ENCODE data around the gene GPS2.

The GPS2 gene

DNA sequence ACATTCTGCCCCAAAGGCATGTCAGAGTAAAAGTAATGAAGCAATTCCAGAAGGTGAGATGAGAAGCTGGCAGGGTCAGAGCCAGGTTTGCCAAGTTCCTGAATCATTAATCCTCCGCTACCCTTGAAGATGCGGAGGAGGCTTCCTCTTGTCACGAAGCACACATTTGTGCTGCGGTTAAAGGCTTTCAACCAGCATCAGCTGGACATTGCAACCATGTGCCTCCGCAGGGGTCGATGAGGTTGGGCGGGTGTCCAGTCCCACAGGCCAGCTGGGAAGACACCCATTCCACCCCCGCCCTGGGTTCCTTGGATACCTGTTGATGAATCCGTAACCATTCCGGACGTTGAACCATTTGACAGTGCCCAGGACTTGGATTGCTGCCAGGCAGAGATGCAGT, 22.0 kb downstream of the GPS2 start:
- DNase-seq (ENCODE audit: low read depth), result no peak

DNA sequence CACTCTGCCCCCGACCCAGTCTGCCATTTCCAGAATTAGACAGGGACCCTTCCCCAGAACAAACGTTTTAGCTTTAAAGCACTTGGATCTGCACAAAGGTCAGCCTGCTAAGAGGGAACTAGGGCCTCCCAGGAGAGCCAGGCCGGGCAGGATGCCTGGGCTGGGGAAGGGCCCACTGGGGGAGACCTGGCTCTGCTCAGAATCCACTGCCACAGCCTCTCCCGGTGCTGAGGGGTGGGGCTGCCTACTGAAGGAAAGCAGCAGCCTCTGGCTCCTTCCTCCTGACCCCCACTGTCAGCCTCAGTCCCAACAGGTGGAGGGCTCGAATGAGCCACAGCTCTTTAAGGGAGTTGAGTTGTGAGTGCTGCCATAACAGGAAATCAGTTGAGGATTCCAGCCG, 22.4 kb downstream of the GPS2 start:
- DNase-seq (ENCODE audit: low read depth), result no peak

DNA sequence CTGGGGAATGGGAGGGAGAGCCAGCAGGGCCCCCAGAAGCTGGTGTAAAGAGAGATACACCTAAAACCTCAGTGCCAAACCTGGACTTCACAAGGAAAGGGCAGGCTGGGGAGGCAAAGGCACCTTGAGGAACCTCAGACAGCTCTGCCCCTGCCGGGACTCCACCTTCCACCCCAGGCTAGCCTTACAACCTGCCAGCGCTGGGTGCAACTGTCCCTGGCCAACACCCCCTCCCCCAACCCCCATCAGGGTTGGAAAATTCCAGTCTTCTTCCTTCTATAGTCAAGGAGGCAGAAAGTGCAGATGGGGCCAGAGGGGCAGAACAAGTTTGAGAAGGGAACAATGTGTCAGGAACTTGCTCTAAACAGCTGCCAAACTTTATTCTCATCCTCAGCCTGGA, 23.0 kb downstream of the GPS2 start:
- no peak for DNase-seq (ENCODE audit: low read depth)

DNA sequence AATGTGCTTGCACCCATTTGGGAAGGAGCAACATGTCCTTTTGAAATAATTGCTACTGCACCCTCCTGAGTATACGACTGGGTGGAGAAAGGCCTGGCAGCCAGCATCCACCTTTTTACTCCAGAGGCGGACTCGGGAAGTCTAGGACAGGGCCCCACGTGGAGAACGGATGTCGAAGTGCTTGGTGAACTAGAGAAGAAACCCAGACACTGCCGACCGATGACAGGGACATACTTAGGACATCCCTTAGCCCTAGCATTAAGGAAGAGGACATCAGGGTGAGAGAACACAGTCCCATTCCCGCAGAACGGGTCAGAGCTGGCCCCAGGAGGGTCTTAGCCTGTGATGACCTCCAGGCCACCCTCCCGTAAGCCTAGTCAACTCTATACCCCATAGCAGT, 24.5 kb downstream of the GPS2 start:
- no peak for DNase-seq (ENCODE audit: low read depth)

DNA sequence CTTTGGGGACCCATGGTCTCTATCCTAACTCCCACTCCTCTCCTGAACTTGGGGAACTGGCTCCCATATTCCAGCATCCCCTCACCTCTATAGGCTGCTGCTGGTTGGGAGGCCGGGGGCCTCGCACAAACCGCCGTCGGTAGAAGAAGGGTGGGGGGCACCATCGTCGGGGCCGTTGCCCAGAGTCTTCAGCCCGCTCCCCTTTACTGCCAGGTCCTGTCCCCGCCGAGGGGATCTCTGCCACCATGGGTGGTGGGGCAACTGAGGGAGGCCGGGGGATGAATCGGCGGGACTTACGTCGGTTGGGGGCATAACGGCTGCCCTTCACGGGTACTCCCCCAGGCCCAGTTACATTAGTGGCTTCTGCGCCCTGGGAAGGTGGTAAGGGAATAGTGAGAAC, 25.0 kb downstream of the GPS2 start:
- DNase-seq (ENCODE audit: low read depth), result no peak

DNA sequence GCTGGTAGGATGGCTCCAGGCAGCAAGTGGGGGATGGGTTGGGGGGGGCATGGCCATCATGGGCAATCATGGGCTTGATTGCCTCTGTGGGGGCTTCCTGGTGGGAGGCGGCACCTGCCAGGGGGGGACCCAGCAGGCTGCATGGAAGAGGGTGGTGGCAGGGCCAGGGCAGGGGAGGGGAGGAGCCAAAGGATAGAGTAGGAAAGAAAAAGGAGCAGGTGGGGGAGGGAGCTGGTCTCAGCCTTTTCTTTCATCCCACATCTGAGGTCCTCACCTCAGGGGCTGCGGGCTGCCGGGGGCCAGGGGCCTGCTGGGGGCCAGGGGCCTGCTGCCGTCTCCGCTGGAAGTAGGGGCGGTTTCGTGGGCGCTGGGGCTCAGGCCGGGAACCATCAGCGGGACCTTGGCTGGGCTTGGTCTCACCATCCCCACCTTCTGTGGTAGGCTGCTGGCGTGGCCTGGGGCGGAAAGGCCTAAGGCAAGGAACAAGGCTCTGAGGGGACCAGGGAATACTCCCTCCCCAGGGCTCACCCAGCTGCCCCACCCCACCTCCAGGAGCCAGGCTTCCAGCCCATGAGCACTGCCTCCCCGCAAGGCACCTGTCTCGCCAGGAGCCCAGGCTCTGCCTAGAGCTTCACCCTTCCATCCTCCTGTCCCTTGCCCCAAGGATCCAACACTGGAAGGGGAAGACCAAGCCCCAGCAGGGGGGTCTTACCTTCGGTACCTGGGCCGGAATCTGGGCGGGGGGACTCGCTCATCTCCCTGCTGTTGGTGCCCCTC, 25.7 kb downstream of the GPS2 start:
- DNase-seq (ENCODE audit: low read depth), result no peak

DNA sequence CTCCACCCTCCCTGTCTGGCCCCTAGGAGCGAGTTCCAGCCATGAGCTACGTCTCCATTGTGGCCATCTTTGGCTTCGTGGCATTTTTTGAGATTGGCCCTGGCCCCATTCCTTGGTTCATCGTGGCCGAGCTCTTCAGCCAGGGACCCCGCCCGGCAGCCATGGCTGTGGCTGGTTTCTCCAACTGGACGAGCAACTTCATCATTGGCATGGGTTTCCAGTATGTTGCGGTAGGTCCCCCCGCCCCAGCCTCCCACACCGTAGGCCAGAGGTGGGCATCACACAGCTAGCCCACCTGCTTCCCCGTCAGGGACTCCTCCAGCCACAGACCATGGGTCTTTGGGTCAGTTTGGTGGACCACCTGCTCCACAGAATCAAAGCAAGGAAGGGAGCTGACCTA, 29.5 kb downstream of the GPS2 start:
- DNase-seq (ENCODE audit: low read depth), result no peak

DNA sequence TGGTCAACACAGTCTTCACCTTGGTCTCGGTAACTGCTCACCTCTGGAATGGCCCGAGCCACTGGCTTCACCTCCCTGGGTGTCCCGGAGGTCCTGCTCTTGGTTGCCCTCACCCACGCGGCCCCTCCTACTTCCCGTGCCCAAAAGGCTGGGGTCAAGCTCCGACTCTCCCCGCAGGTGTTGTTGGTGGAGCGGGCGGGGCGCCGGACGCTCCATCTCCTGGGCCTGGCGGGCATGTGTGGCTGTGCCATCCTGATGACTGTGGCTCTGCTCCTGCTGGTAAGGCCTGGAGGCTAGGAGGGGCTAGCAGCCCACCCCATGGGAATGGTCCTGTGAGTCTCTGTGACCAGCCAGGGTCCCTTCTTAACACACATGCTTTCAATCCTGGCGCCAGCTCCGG, 30.2 kb downstream of the GPS2 start:
- no peak for DNase-seq (ENCODE audit: low read depth)

DNA sequence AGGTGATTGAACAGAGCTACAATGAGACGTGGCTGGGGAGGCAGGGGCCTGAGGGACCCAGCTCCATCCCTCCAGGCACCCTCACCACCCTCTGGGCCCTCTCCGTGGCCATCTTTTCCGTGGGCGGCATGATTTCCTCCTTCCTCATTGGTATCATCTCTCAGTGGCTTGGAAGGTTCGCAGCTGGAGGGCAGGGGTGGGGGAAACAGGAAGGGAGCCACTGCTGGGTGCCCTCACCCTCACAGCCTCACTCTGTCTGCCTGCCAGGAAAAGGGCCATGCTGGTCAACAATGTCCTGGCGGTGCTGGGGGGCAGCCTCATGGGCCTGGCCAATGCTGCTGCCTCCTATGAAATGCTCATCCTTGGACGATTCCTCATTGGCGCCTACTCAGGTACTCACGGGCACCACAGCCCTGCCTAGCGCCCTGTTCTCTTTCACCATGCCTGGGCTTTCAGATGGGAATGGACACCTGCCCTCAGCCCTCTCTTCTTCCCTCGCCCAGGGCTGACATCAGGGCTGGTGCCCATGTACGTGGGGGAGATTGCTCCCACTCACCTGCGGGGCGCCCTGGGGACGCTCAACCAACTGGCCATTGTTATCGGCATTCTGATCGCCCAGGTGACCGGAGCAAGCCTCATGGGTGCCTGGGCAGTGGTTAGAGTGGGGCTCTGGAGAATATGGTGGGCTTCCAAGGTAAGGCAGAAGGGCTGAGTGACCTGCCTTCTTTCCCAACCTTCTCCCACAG, 31.5 kb downstream of the GPS2 start:
- DNase-seq (ENCODE audit: low read depth), result no peak

DNA sequence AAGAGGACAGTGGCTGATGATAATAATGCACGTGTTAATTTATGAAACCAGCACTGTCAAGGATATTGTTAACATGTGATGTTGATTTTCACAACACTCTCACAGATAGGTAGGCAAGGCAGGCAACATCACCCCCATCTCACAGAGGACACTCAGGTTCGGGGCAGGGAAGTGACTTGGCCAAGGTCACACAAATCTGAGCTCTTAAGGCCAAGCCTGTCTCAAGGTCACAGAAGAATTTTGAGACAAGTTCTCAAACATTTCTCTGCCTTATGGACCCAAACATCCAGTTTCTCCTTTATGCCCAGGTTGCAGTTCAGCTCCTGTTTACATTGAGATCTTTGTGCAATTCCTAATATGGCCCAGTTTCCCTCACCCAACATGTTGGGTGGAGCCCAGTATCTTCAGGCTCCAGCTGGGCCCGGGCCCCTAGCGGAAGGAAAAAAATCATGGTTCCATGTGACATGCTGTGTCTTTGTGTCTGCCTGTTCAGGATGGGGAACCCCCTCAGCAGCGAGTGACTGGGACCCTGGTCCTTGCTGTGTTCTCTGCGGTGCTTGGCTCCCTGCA, 32.3 kb downstream of the GPS2 start:
- no peak for DNase-seq (ENCODE audit: low read depth)

DNA sequence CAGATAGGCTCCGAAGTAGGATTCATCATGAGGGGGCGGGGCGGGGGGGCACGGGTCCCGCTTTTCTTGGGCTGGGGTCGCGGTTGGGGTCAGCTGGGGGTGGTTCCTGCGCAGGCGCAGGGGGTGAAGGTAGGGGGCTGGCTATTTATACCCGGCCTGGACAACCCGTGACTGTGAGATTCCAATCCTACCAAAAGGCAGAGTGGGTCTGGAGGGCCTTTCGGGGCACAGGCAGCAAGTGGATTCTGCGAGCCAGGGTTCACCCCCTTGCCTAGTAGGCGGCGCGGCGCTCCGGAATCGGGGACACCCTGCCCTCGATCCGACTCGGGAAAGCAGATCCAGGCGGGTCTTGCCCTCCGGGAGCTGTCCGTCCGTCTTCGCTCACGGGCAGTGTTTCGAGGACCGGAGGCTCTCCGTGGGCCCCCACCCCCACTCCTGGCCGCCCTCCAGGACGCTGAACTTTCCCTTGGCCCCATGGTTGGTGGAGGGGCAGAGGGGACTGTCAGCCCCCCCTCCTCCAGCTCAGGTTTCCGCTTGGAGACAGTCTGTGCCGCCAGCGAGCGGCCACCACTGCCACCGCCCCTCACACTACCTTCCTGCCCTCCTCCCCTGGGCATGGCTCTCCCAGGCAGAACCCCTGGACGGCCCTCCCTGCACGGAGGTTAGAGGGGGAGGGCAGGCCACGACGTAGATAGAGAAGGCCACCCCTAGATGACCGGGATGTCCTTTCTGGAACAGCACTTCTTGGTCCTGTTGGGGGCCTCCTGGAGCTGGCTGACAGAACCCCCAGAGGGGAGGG, 33.0 kb downstream of the GPS2 start:
- no peak for DNase-seq (ENCODE audit: low read depth)

DNA sequence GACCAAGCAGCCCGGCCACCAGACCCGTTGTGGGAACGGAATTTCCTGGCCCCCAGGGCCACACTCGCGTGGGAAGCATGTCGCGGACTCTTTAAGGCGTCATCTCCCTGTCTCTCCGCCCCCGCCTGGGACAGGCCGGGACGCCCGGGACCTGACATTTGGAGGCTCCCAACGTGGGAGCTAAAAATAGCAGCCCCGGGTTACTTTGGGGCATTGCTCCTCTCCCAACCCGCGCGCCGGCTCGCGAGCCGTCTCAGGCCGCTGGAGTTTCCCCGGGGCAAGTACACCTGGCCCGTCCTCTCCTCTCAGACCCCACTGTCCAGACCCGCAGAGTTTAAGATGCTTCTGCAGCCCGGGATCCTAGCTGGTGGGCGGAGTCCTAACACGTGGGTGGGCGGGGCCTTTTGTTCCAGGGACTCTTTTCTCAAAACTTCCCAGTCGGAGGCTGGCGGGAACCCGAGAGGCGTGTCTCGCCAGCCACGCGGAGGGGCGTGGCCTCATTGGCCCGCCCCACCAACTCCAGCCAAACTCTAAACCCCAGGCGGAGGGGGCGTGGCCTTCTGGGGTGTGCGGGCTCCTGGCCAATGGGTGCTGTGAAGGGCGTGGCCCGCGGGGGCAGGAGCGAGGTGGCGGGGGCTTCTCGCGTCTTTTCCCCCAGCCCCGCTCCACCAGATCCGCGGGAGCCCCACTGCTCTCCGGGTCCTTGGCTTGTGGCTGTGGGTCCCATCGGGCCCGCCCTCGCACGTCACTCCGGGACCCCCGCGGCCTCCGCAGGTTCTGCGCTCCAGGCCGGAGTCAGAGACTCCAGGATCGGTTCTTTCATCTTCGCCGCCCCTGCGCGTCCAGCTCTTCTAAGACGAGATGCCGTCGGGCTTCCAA, 33.8 kb downstream of the GPS2 start, which contains the start of gene SLC2A4:
Gene SLC2A4 (plus strand): TSS at position 645 of the 879 bp plus-strand sequence. CDS start 217 bp downstream, at position 862.
- DNase-seq (ENCODE audit: low read depth), result peak; percentile 80

DNA sequence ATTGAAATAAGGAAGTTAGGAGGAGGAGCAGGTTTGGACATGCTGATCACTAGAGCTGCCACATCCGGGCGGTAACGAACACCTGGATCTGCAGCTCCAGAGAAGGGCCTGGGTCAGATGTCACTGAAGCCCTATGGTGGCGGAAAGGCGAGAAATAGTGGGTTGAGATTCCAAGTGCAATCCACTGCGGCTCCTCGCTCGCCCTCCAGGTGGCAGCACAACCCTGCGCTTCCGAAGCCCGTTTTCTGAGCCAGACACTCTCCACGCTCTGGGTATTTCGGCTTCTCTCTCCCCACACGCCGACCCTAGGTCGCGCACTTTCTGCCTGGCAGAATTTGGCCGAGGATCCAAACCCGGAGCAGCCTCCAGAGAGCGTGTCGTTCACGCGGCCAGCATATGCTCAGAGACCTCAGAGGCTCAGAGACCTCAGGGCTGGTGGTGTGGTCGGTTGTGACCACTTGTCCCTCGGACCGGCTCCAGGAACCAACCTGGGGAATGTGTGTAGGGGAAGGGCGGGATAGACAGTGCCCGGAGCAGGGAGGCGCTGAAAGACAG, 34.6 kb downstream of the GPS2 start:
- peak; percentile 79 for DNase-seq (ENCODE audit: low read depth)

DNA sequence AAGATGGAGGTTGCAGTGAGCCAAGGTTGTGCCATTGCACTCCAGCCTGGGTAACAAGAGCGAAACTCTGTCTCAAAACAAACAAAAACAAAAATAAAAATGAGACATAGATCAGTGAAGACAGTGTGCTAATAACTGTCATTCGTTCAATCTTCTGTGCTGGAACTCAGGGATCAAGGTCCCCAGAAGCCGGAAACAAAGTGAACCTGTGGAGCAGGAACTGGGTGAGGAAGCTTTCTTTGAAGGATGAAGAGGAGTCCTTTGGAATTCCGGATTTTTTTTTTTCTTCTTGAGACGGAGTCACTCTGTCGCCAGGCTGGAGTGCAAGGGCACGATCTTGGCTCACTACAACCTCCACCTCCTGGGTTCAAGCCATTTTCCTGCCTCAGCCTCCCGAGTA, 35.7 kb downstream of the GPS2 start:
- no peak for DNase-seq (ENCODE audit: low read depth)

DNA sequence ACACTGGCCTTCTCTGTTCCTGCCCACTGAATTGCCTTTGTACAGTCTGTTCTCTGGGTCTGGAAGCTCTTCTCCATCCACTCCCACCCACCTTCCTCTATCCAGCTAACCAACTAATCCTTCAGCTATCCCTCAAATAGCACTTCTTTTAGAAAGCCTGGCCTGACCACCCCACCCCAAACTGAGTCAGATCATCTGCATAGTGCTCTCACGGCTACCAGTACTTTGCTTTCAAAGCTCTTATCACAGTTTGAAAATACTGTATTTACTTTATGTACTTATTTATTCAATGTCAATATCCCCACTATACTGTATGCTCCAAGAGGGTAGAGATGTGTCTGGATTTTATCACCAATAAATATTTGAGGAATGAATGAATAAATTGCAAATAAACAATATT, 48.4 kb downstream of the GPS2 start:
- DNase-seq (ENCODE audit: low read depth), result no peak

DNA sequence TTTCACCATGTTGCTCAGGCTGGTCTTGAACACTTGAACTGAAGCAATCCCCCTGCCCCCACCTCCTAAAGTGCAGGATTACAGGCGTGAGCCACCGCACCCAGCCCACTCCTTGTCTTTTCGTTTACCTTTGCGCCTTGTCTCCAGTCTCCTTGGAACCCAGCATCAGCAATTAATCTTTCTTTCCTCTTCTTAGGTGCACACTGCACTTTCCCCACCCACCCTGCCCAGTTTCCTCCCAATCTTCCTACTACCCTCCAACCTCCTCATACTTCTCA, 51.4 kb downstream of the GPS2 start:
- DNase-seq (ENCODE audit: low read depth), result no peak

DNA sequence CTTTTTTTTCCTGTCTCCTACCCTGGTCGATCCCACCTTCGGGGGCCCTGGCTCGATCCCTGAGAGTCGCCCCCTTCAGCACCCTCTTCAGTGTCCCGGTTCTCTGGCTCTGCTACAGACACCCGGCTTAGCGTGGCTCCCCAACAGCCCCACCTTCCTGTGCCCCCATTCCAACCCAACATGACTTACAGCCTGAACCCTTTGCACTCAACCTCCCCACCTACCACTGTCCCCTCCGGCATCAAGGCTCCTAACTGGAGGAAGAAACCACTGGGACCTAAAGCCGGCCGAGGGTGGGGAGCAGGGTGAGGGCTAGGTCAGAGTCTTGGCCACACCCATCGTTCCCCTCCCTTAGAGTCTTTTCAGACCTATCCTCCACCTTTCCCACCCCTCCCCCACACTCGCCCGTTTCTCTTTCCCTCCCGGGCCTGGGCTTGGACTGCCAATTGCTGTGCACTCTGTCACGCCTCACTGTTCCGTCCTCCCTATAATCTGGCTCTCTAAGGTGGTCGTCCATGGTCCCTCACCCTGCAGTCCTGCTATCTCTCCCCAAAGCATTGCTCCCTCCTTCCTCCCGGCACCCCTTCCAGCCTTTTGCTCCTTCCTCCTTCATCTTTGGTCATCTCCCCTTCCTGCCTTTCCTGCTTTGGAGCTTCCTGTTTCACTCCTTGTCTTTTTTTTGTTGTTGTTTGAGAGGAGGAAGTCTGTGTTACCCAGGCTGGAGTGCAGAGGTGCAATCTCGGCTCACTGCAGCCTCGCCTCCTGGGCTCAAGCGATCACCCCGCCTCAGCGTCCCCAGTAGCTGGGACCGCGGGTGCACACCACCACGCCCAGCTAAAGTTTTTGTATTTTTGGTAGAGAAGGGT, 52.0 kb downstream of the GPS2 start:
- no peak for DNase-seq (ENCODE audit: low read depth)
